GM18873 (cell line): ENCODE data around the gene HS3ST4.
"Not testable (repeated sequence)": the region's sequence is repeated elsewhere in the genome, so short reads cannot be mapped to it uniquely, and the experiment has no call there.

Experiments used
- ATAC-seq: cut with Tn5 transposase; IDR thresholded peaks from one replicate; pipeline ENCODE4 v1.9.1; 2021; ENCODE audit warnings: mild to moderate bottlenecking, moderate library complexity, moderate number of reproducible peaks; ENCODE audit not compliant: unreplicated experiment, low FRiP score

HS3ST4 gene

DNA sequence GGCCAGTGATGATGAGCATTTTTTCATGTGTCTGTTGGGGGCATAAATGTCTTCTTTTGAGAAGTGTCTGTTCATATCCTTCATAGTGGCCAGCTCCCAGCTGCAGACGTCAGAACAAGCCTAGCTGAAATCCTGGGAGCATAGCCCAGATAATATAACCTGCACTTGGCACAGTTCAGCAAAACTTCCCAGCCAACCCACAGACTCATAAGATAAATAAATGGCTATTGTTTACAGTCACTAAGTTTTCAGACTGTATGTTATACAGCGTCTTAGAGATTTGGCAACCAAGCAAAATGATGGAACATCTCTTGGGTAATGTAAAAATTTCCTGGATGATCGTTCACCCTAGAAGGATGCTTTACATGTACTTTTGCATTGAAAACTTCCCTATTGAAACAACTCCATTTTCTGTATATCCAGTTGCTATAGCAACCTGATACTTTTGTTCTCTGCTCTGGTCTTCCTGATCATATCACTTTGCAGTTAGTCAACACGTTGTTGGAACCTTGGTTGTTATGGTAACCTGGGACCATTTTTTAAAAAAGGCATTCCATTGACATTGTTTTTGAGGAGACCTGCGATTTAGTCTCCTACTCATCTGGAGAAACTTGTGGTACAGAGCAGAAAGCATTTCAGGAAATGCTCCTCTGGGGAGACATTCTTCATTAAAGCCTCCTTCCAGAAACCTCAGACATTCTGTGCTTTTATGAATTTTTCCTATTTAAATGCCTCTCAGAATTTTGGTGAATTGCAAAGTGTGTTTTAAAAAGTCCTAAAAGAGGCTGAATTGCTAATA, 378.7 kb downstream of the HS3ST4 start:
- ATAC-seq, result no peak

- ATAC-seq, result no peak
Measured at GRCh38 chr16:26071101-26071866, 379.5 kb downstream of the HS3ST4 start.

GRCh38 chr16:26078716-26079355, 387.1 kb downstream of the HS3ST4 start:
- ATAC-seq, result no peak

DNA sequence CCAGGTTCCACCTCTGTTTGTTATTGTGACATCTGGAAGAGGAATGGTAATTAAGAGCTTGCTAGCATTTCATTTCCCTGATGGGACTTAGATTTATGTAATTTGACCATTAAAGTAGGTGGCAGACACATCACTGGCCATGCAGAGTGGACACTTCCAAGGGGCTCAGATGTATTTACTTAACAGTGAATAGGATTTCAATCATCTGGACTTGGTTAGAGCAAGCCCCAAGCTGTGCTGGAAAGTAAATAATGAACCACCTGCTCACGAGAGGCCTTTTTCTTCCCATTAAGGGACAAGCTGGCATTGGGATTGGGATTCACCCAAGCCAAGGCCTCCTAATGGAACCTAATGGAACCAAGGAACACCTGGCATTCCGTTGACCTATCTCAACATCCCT, 395.3 kb downstream of the HS3ST4 start:
- no peak for ATAC-seq

DNA sequence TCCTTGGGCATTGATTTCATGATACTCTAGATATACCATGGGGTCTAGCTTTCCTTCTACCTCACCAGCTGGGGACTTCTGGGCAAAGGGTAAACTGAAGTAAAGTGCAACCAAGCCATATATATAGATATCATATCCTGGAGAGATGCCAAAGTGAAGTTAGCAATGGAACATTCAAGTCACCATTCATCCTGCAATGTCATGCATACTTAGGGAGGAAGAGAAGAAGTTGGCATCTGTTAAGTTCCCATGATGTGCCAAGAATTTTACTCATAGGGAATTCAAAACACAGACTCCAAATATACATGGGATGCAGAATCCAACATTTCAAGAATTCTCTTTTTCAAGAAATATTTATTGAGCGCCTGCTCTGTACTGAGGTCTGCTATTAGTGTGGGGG, 399.8 kb downstream of the HS3ST4 start:
- ATAC-seq, result no peak

DNA sequence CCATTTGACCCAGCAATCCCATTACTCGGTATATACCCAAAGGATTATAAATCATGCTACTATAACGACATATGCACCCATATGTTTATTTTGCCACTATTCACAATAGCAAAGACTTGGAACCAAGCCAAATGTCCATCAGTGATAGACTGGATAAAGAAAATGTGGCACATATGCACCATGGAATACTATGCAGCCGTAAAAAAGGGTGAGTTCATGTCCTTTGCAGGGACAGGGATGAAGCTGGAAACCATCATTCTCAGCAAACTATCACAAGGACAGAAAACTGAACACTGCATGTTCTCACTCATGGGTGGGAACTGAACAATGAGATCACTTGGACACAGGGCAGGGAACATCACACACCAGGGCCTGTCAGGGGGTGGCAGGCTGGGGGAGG, 406.4 kb downstream of the HS3ST4 start:
- not testable (repeated sequence) for ATAC-seq

GRCh38 chr16:26102369-26102768, 410.6 kb downstream of the HS3ST4 start:
- ATAC-seq, result no peak

- no peak for ATAC-seq
Measured at GRCh38 chr16:26108836-26109505, 417.2 kb downstream of the HS3ST4 start.

GRCh38 chr16:26111900-26112299, 420.1 kb downstream of the HS3ST4 start:
- ATAC-seq, result no peak

DNA sequence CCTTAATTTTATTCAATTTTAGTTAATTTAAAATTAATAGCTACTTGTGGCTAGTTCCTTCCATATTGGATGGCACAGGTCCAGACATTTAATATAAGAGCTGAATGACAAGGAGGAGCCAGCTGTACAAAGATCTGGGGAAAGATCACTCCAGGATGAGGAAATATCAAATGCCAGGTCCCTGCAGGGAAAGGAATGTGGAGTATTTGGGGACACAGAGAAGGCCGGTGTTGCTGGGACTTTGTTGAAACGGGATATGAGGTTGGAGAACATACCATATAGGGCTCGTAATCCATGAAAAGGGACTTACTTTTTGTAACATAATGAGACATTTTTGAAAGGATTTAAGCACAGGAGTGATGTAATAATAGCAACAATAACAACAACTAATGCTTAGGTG, 426.8 kb downstream of the HS3ST4 start:
- no peak for ATAC-seq

DNA sequence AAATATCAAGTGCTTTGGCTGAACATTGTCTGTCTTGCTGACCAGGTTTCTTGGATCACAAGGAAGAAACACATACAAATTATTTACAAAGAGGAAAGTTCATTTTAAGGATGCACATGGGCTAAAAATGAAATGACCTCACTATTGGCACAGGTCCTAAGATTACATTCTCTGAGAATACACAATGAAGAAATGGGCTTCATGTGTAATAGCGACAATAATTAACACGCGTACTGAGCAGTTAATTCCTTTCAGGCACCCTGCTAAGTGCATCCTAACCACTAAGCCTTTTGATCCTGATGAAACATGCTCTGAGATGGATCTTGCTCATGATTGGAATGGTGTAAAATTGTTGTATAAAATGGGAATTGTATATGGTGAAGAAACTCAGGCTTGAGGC, 429.0 kb downstream of the HS3ST4 start:
- no peak for ATAC-seq

DNA sequence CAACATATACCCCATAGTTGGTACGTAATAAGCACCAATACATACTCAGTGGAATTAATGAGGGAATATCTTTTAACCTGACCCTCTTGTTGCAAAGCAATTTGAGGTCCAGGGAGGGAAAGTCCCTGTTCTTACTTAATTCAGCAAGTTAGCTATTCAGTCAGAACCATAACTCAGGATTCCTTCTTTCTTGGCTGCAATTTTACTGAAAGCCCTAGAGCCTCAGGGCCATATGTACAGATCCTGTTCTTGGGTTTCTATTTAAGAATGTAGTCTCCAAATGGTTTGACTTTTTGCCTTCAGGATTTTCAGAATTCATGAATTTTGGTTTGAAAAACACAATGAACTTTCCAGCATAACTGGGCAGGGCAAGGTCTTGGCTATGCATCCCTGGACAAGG, 436.5 kb downstream of the HS3ST4 start:
- ATAC-seq, result no peak

DNA sequence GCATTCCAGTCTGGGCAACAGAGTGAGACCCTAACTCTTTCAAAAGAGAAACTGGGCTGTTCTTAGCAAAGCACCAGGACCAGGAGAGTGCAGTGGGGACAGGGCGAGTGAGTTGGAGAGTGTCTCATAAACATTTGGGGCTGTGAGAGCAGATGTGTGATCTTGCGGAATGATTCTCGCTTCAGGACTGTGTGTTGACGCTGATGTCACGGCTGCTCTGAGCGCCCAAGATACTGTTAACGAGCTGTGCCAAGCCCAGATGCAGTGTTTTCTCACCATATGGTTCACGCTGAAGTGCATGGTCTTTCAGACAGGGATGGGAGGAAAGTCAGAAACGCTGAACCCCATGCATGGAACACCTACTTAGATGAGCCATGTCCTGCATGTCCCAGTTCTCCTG, 438.2 kb downstream of the HS3ST4 start:
- no peak for ATAC-seq

DNA sequence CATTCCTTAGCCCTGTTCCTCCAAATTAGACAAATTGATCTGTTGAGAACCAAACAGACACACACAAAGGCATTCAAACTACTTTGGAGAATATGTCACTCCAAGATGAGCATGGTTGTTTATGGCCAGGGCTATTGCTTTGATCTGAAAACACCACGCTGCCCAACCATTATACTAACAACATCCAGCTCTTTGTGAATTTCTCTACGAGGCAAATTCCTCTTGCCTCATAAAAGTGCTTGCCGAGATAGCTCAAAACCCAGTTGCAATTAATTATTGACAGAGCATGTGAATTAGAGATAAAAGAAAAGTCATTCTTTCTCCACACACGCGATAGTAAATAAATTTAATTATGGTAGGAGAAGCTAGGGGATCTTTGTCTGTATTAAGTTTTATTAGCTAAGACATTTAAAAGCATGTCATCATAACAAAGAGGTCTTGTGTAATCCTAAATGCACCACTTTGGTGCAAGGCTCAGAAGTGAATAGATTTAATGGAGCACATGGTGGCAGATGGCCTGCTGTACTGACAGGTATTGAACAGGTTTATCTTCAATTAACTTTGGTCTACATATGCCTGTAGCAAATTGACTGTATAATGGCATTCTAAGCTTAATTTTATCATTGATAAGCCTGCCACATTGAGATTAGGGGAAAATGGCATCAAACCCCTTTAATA, 441.8 kb downstream of the HS3ST4 start:
- ATAC-seq, result no peak

- no peak for ATAC-seq
Measured at GRCh38 chr16:26134588-26134987, 442.8 kb downstream of the HS3ST4 start.

DNA sequence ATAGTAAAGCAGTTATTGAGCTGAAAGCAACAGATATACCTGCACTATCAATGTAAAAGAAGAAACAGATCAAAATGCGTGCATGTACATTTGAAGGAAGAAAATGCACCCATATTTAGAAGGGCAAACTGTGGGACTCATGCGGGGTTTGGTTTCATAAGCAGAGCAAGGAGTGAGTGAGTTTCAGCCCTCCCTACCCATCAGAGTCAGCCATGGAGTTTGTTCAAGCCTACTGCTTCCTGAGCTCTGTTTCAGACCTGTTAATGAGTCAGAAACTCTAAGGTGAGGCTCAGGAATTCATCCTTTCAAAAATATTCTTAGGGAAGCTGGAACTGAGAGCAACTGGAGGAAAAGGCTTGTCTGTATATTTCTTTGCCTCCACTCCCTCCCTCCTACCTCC, 446.2 kb downstream of the HS3ST4 start:
- no peak for ATAC-seq

DNA sequence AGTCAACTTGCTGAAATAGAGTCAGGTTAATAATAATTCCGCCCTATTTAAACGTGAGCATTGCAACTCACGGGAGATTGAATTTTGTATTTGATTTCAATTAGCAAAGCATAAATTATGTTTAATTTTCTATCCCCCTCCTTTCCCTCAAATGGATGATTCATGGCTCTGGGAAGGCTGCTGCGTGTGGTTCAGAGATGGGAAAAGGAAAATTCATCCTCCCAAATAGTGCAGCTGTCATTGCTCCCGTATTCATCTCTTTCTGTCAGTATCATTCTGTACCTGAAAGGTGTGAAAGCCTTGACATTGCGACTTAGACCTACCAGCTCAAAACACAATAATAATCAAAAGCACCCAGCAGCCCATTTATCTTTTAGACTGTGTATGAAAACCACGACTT, 447.3 kb downstream of the HS3ST4 start:
- ATAC-seq, result no peak

DNA sequence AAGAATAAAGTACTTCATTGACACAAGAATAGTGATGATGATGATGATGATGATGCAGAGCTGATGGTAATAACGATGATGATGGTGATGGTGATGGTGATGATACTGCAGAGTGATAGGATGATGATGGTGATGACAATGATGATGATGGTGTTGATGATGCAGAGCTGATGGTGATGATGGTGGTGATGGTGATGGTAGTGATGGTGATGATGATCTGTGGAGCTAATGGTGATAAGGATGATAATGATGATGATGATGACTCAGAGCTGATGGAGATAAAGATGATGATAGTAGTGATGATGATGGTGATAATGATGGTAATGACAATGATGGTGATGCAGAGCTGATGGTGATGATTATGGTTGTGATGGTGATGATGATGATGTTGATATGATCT, 448.1 kb downstream of the HS3ST4 start:
- no peak for ATAC-seq

- ATAC-seq, result no peak
Measured at GRCh38 chr16:26149364-26150190, 457.8 kb downstream of the HS3ST4 start.
